SK-N-SH (cell line): ENCODE results near the gene C11orf65. TPM values are rescaled to one million over a fixed set of nuclear protein-coding genes. Genes with fewer than 3 reads are reported as not detected.

ENCODE experiments used
- CTCF ChIA-PET: fragments of 300-600, 350-600 bp; formaldehyde crosslinking; extraction: SDS; loops from one replicate; lab custom pipeline; 2021; lab: Yijun Ruan, JAX
- POLR2A ChIA-PET: fragments of 350-600 bp; sonication (Branson Sonifier 250); formaldehyde crosslinking; extraction: SDS; loops from one replicate; lab custom pipeline; 2020; ENCODE audit warnings: antibody characterized with exemption, inconsistent platforms; lab: Yijun Ruan, JAX
- DNase-seq: peaks from one replicate; pipeline ENCODE4 v3.0.0; 2012
- H2AFZ ChIP-seq: fragments of 200-600 bp; sonication (generic); 2 replicates; pipeline ENCODE4 v1.8.1; 2016; ENCODE audit warnings: antibody characterized with exemption, mild to moderate bottlenecking, low read depth
- H3F3A ChIP-seq: fragments of 200-600 bp; sonication (generic); replicated peaks from 2 replicates; pipeline ENCODE3; 2016; ENCODE audit warnings: antibody characterized with exemption, mild to moderate bottlenecking; ENCODE audit not compliant: insufficient read depth
- H3K27ac ChIP-seq, 2 experiments: fragments of 200-500 bp in 1 of 2; fragments of 200-600 bp in 1 of 2; sonication (Bioruptor generic) in 1 of 2; sonication (generic), shearing (Covaris generic) in 1 of 2; 2 replicates each; pipeline versions ENCODE4 v1.5.1 to v1.6.1; 2014 to 2016; ENCODE audit warnings: low read depth in 2 of 2, inconsistent platforms in 1 of 2, low read length in 1 of 2, mild to moderate bottlenecking in 1 of 2, mixed read lengths in 1 of 2
- H3K27me3 ChIP-seq: fragments of 200-600 bp; sonication (generic), shearing (Covaris generic); 2 replicates; pipeline ENCODE4 v1.6.1; 2016; ENCODE audit warnings: mixed run types; ENCODE audit not compliant: insufficient read depth
- H3K36me3 ChIP-seq, 2 experiments: fragments of 200-500 bp in 1 of 2; fragments of 200-600 bp in 1 of 2; sonication (Bioruptor generic) in 1 of 2; sonication (generic) in 1 of 2; replicated peaks in 1 of 2; 2 replicates each; pipeline versions ENCODE3 to v1.5.1; 2014 to 2016; ENCODE audit warnings: low read length in 1 of 2, mild to moderate bottlenecking in 1 of 2; ENCODE audit not compliant: insufficient read depth in 2 of 2, control insufficient read depth in 1 of 2
- H3K4me1 ChIP-seq, 2 experiments: fragments of 200-500 bp in 1 of 2; fragments of 200-600 bp in 1 of 2; sonication (Bioruptor generic) in 1 of 2; sonication (generic), shearing (Covaris generic) in 1 of 2; 2 replicates each; pipeline versions ENCODE4 v1.5.1 to v1.6.1; 2014 to 2016; ENCODE audit warnings: low read depth in 1 of 2, low read length in 1 of 2, mixed run types in 1 of 2; ENCODE audit not compliant: insufficient read depth in 2 of 2, control insufficient read depth in 1 of 2
- H3K4me2 ChIP-seq: fragments of 200-600 bp; sonication (generic), shearing (Covaris generic); 2 replicates; pipeline ENCODE4 v1.6.1; 2017; ENCODE audit warnings: mixed run types
- H3K4me3 ChIP-seq, 2 experiments: fragments of 200-500 bp in 1 of 2; fragments of 200-600 bp in 1 of 2; sonication (Bioruptor generic) in 1 of 2; sonication (generic), shearing (Covaris generic) in 1 of 2; 2 replicates each; pipeline versions ENCODE4 v1.5.1 to v1.8.1; 2014 to 2016; ENCODE audit warnings: low read depth in 2 of 2, inconsistent platforms in 1 of 2, low read length in 1 of 2, mild to moderate bottlenecking in 1 of 2, mixed read lengths in 1 of 2, moderate library complexity in 1 of 2
- H3K79me2 ChIP-seq: fragments of 200-600 bp; sonication (generic); 2 replicates; pipeline ENCODE4 v1.8.1; 2017; ENCODE audit warnings: mild to moderate bottlenecking; ENCODE audit not compliant: insufficient read depth
- H3K9ac ChIP-seq: fragments of 200-600 bp; sonication (generic); 2 replicates; pipeline ENCODE4 v1.6.1; 2017; ENCODE audit warnings: mixed run types
- H3K9me2 ChIP-seq: fragments of 200-600 bp; sonication (generic); 2 replicates; pipeline ENCODE4 v1.6.1; 2017; ENCODE audit warnings: mixed run types
- H3K9me3 ChIP-seq: fragments of 200-600 bp; sonication (generic); 2 replicates; pipeline ENCODE4 v1.6.1; 2017; ENCODE audit warnings: mixed run types, mild to moderate bottlenecking, moderate library complexity
- H4K20me1 ChIP-seq: fragments of 200-600 bp; sonication (generic); 2 replicates; pipeline ENCODE4 v1.6.1; 2017; ENCODE audit warnings: mild to moderate bottlenecking, mixed run types; ENCODE audit not compliant: insufficient read depth
- EZH2phosphoT487 ChIP-seq: fragments of 200-600 bp; sonication (generic); IDR thresholded peaks from 2 replicates; pipeline ENCODE4 v1.6.1; 2017; ENCODE audit warnings: low read depth, mixed run types, mild to moderate bottlenecking, antibody characterized with exemption, moderate library complexity, borderline replicate concordance
- FOSL2 ChIP-seq: IDR thresholded peaks from 2 replicates; pipeline ENCODE4 v1.4.0; 2012; ENCODE audit warnings: low read depth, mild to moderate bottlenecking, moderate library complexity, borderline replicate concordance
- FOXM1 ChIP-seq: IDR thresholded peaks from 2 replicates; pipeline ENCODE4 v1.4.0; 2012; ENCODE audit warnings: low read depth, mild to moderate bottlenecking
- IRF3 ChIP-seq: fragments of 150-350 bp; IDR thresholded peaks from 2 replicates; pipeline ENCODE4 v1.6.1; 2016; ENCODE audit warnings: mild to moderate bottlenecking, low read depth, low read length
- MAX ChIP-seq: IDR thresholded peaks from 2 replicates; pipeline ENCODE4 v1.4.0; 2012; ENCODE audit warnings: low read depth
- PBX3 ChIP-seq: IDR thresholded peaks from 2 replicates; pipeline ENCODE4; 2012
- RXRA ChIP-seq: IDR thresholded peaks from 2 replicates; pipeline ENCODE4 v1.4.0; 2012; ENCODE audit warnings: low read depth, mild to moderate bottlenecking, borderline replicate concordance
- SIN3A ChIP-seq: IDR thresholded peaks from 2 replicates; pipeline ENCODE4 v1.6.1; 2012; ENCODE audit warnings: low read depth, mild to moderate bottlenecking, low read length, moderate library complexity, borderline replicate concordance
- SMC3 ChIP-seq: IDR thresholded peaks from 2 replicates; pipeline ENCODE4 v1.6.1; 2012; ENCODE audit warnings: low read depth, low read length, improper control_type of control experiment
- TCF12 ChIP-seq: IDR thresholded peaks from 2 replicates; pipeline ENCODE4 v1.4.0; 2012
- USF1 ChIP-seq: IDR thresholded peaks from 2 replicates; pipeline ENCODE4 v1.4.0; 2012; ENCODE audit warnings: low read depth, borderline replicate concordance
- YY1 ChIP-seq: IDR thresholded peaks from 2 replicates; pipeline ENCODE4 v1.4.0; 2012; ENCODE audit warnings: low read depth, mild to moderate bottlenecking
- WGBS: methylation state at CpG from one replicate; pipeline ENCODE4 v1.1.6; 2017; ENCODE audit warnings: low lambda C conversion rate; 5-methylcytosine and 5-hydroxymethylcytosine counted together
- polyA plus RNA-seq, 3 experiments: library from polyadenylated mRNA; depleted of rRNA; stranded (reverse); fragments of >200 nt; gene quantifications; 2 replicates each; pipeline ENCODE4 v1.2.3, GENCODE V29; 2012

The C11orf65 gene
- polyA plus RNA-seq, 1 of the 3 experiments (the other 2 are of a cell fraction), result 0.07 TPM

GRCh38 chr11:108414958-108415357 lies 52.4 kb downstream of the C11orf65 start:
- Histone ChIP-seq H3K4me3 (no peak overlapping the region), H3K4me1 (no peaks in the 10 kb centered on the region), H3K36me3 (no peaks in the 10 kb centered on the region), H3K79me2 (no peaks in the 10 kb centered on the region), H3K4me2 (no peak overlapping the region)
- CTCF ChIA-PET, result no interaction called here
- TF ChIP-seq YY1, result no peak
- no peak for TF ChIP-seq FOXM1
- no peak for TF ChIP-seq EZH2phosphoT487
- no peak for TF ChIP-seq RXRA
- TF ChIP-seq IRF3, result no peak
- no peak for TF ChIP-seq FOSL2
- TF ChIP-seq, all 33 proteins: peak for 0
- H2AFZ ChIP-seq, result no peak overlapping the region
- POLR2A ChIA-PET, result no interaction called here
- no peak for DNase-seq
- H3K9me3 ChIP-seq, result peaks cover 13% of the 10 kb centered on the region; the same call in 1 of the 2 replicates
- H3K9ac ChIP-seq, result no peak overlapping the region
- no peaks in the 10 kb centered on the region for H4K20me1 ChIP-seq
- no peak overlapping the region for H3K27ac ChIP-seq
- no peaks in the 10 kb centered on the region for H3K9me2 ChIP-seq
- no peaks in the 10 kb centered on the region for H3K27me3 ChIP-seq
- H3F3A ChIP-seq, result no peaks in the 10 kb centered on the region

GRCh38 chr11:108405706-108406105 lies 61.6 kb downstream of the C11orf65 start:
- WGBS, result 78% methylated on average over 1 of the region's 1 CpG
- Histone ChIP-seq H3K9me2 (no peaks in the 10 kb centered on the region), H3K27ac (no peak overlapping the region), H2AFZ (no peak overlapping the region), H3K4me1 (no peaks in the 10 kb centered on the region), H3K4me2 (no peak overlapping the region), H4K20me1 (no peaks in the 10 kb centered on the region), H3K36me3 (no peaks in the 10 kb centered on the region), H3K4me3 (no peak overlapping the region), H3K79me2 (no peaks in the 10 kb centered on the region), H3F3A (no peaks in the 10 kb centered on the region), H3K9me3 (no peaks in the 10 kb centered on the region), H3K9ac (no peak overlapping the region), H3K27me3 (no peaks in the 10 kb centered on the region)
- TF ChIP-seq SMC3 (no peak), PBX3 (no peak), TCF12 (no peak), USF1 (no peak), SIN3A (no peak), MAX (no peak)
- POLR2A ChIA-PET, result no interaction called here
- no peak for DNase-seq
- CTCF ChIA-PET, result no interaction called here
